Trophoblast cell (in vitro differentiated cells and primary cell): ENCODE data around the gene ATF7IP. TPM values are rescaled to one million over a fixed set of nuclear protein-coding genes. Genes with fewer than 3 reads are reported as not detected.
A peak's percentile ranks its signal among the peaks of the same experiment; 100 is the strongest.
"Not testable (repeated sequence)": the region's sequence is repeated elsewhere in the genome, so short reads cannot be mapped to it uniquely, and the experiment has no call there.

ENCODE experiments used
- DNase-seq, 2 donors: peaks; one replicate each; pipeline ENCODE4 v3.0.0-alpha.2; 2016
- H2AFZ ChIP-seq: 2 replicates; pipeline ENCODE4 v1.6.1; 2013; ENCODE audit warnings: low read length, moderate library complexity, mild to moderate bottlenecking; ENCODE audit not compliant: insufficient read depth, poor library complexity
- H2AK5ac ChIP-seq: 2 replicates; pipeline ENCODE4 v1.6.1; 2013; ENCODE audit warnings: mild to moderate bottlenecking, low read length
- H2BK120ac ChIP-seq: 2 replicates; pipeline ENCODE4 v1.6.1; 2013; ENCODE audit warnings: low read length, mild to moderate bottlenecking, moderate library complexity; ENCODE audit not compliant: insufficient read depth, poor library complexity
- H2BK12ac ChIP-seq: 2 replicates; pipeline ENCODE4 v1.6.1; 2013; ENCODE audit warnings: mild to moderate bottlenecking, low read length, moderate library complexity
- H2BK5ac ChIP-seq: 2 replicates; pipeline ENCODE4 v1.6.1; 2013; ENCODE audit warnings: low read length, low read depth, moderate library complexity, mild to moderate bottlenecking; ENCODE audit not compliant: poor library complexity
- H3K14ac ChIP-seq: 2 replicates; pipeline ENCODE4 v1.6.1; 2013; ENCODE audit warnings: mild to moderate bottlenecking, low read length
- H3K18ac ChIP-seq: 2 replicates; pipeline ENCODE4 v1.6.1; 2013; ENCODE audit warnings: mild to moderate bottlenecking, low read length
- H3K23ac ChIP-seq: 2 replicates; pipeline ENCODE4 v1.6.1; 2013; ENCODE audit warnings: low read length
- H3K27ac ChIP-seq: 2 replicates; pipeline ENCODE4 v1.5.1; 2013; ENCODE audit warnings: low read depth, mild to moderate bottlenecking, inconsistent platforms, low read length, moderate library complexity
- H3K27me3 ChIP-seq: 2 replicates; pipeline ENCODE4 v1.6.1; 2013; ENCODE audit warnings: inconsistent platforms, mild to moderate bottlenecking, low read length, moderate library complexity; ENCODE audit not compliant: insufficient read depth
- H3K36me3 ChIP-seq, 2 experiments: 1 replicate in 1 of 2; 2 replicates in 1 of 2; pipeline ENCODE4 v1.6.1; 2013; ENCODE audit warnings: low read length in 2 of 2, mild to moderate bottlenecking in 2 of 2, moderate library complexity in 1 of 2; ENCODE audit not compliant: insufficient read depth in 2 of 2, control insufficient read depth in 1 of 2
- H3K4ac ChIP-seq: 2 replicates; pipeline ENCODE4 v1.6.1; 2013; ENCODE audit warnings: low read depth, mild to moderate bottlenecking, low read length, moderate library complexity
- H3K4me1 ChIP-seq, 2 experiments: 1 replicate in 1 of 2; 2 replicates in 1 of 2; pipeline ENCODE4 v1.6.1; 2013; ENCODE audit warnings: low read length in 2 of 2, mild to moderate bottlenecking in 2 of 2, moderate library complexity in 1 of 2; ENCODE audit not compliant: insufficient read depth in 2 of 2, control insufficient read depth in 1 of 2
- H3K4me2 ChIP-seq: 2 replicates; pipeline ENCODE4 v1.6.1; 2013; ENCODE audit warnings: inconsistent platforms, mild to moderate bottlenecking, low read length, moderate library complexity
- H3K4me3 ChIP-seq: 2 replicates; pipeline ENCODE4 v1.5.1; 2013; ENCODE audit warnings: mild to moderate bottlenecking, low read depth, low read length, inconsistent platforms
- H3K79me1 ChIP-seq: one replicate; pipeline ENCODE4 v1.6.1; 2013; ENCODE audit warnings: low read length
- H3K79me2 ChIP-seq: 2 replicates; pipeline ENCODE4 v1.6.1; 2013; ENCODE audit warnings: low read length, mild to moderate bottlenecking; ENCODE audit not compliant: control insufficient read depth, insufficient read depth, poor library complexity
- H3K9ac ChIP-seq: 2 replicates; pipeline ENCODE4 v1.6.1; 2013; ENCODE audit warnings: mild to moderate bottlenecking, low read length
- H3K9me3 ChIP-seq: 2 replicates; pipeline ENCODE4 v1.6.1; 2013; ENCODE audit warnings: low read depth, mild to moderate bottlenecking, control low read depth, inconsistent platforms, low read length; ENCODE audit not compliant: insufficient read depth
- H4K12ac ChIP-seq: 2 replicates; pipeline ENCODE4 v1.6.1; 2013; ENCODE audit warnings: low read depth, mild to moderate bottlenecking, low read length, moderate library complexity
- H4K8ac ChIP-seq: 2 replicates; pipeline ENCODE4 v1.6.1; 2013; ENCODE audit warnings: low read depth, mild to moderate bottlenecking, low read length, moderate library complexity
- H4K91ac ChIP-seq: one replicate; pipeline ENCODE4 v1.6.1; 2013; ENCODE audit warnings: low read depth, mild to moderate bottlenecking, low read length, moderate library complexity
- WGBS: extraction: QIAGEN DNeasy Blood & Tissue Kit; methylation state at CpG from one replicate; pipeline ENCODE4 v1.1.7; 2013; ENCODE audit warnings: missing lambda C conversion rate; ENCODE audit not compliant: insufficient read length, insufficient coverage; ENCODE audit errors: extremely low coverage; 5-methylcytosine and 5-hydroxymethylcytosine counted together
- polyA plus RNA-seq: library from polyadenylated mRNA; stranded (reverse); fragments of 200-250 nt; gene quantifications from 2 replicates; pipeline ENCODE4 v1.2.3, GENCODE V29; 2013

The ATF7IP gene, protein sequence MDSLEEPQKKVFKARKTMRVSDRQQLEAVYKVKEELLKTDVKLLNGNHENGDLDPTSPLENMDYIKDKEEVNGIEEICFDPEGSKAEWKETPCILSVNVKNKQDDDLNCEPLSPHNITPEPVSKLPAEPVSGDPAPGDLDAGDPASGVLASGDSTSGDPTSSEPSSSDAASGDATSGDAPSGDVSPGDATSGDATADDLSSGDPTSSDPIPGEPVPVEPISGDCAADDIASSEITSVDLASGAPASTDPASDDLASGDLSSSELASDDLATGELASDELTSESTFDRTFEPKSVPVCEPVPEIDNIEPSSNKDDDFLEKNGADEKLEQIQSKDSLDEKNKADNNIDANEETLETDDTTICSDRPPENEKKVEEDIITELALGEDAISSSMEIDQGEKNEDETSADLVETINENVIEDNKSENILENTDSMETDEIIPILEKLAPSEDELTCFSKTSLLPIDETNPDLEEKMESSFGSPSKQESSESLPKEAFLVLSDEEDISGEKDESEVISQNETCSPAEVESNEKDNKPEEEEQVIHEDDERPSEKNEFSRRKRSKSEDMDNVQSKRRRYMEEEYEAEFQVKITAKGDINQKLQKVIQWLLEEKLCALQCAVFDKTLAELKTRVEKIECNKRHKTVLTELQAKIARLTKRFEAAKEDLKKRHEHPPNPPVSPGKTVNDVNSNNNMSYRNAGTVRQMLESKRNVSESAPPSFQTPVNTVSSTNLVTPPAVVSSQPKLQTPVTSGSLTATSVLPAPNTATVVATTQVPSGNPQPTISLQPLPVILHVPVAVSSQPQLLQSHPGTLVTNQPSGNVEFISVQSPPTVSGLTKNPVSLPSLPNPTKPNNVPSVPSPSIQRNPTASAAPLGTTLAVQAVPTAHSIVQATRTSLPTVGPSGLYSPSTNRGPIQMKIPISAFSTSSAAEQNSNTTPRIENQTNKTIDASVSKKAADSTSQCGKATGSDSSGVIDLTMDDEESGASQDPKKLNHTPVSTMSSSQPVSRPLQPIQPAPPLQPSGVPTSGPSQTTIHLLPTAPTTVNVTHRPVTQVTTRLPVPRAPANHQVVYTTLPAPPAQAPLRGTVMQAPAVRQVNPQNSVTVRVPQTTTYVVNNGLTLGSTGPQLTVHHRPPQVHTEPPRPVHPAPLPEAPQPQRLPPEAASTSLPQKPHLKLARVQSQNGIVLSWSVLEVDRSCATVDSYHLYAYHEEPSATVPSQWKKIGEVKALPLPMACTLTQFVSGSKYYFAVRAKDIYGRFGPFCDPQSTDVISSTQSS
- polyA plus RNA-seq: 39.5 and 42.7 TPM in 2 replicates

DNA sequence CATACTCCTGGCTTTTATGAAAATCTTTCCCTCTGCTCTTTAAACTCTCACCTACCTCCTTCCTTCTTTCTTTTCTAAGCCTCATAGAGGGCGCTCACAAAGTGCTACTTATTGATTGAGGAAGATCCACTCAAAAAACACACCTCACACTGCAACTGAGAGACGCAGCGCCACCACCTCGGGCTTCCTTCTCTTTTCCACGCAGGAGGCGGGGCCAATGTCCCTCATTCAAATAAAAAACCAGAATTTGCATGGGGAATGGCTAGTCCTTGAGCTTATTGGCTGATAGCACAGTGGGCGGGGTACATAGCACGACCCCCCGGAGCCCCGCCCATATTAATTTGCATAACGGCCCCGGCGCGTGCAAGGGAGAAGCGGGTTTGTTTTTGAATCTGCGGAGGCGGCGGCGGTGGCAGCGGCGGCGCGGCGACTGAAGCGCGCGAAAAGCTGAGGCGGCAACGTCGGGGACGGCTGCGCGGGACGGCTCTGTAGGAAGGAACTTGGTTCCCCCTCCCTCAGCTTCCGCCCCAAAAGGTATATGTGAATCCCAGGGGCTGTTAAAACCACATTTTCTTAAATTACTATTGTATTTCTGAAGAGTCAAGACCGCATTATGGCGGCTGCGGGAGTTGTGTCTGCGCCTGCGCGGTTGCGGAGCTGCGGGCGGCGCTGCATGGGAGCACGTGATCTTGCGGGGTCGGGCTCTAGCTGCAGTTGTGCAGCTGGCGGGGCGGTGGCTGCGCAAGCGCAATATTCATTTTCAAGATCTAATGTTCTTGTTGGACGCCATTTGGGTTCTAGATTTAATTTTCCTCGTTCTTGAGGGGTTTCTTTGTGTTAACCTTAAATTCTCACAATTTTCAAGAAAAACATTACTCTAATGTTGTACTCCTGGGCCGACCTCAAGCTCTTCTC is at the start of gene ATF7IP:
Gene ATF7IP, plus strand, starts transcription at position 389 of the 915 bp plus-strand sequence. CDS start 58,234 bp downstream, outside the sequence.
- peak within 1 kb of the TSS; percentile 67 for H3K4me2 ChIP-seq
- no CpG with 5 or more reads among the region's 55 CpGs for WGBS
- H3K36me3 ChIP-seq: peaks cover 3 to 4% of the 10 kb centered on the region in 2 experiments

DNA sequence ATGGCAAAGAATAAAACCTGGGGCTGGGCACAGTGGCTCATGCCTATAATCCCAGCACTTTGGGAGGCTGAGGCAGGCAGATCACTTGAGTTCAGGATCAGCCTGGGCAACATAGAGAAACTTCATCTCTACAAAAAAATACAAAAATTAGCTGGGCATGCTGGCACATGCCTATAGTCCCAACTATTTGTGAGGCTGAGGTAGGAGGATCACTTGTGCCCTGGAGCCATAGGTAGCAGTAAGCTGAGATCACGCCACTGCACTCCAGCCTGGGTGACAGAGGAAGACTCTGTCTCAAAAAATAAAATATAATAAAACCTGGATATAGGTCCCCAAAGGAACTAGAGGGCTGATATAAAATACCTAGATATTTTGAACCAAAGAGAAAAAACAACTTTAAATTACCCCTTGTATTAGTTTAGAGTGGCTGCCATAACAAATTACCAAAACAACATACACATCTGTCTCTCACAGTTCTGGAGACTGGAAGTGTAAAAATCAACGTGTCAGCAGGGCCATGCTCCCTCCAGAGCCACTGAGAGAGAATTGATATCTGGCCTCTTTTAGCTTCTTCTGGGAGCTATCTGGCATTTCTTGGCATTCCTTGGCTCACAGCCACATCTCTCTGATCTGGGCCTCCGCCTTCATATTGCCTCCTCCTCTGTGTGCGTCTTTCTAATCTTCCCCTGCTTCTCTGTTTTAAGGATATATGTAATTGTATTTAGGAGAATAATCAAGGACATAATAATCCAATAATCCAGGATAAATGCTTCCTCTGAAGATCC is 47.9 kb upstream of the ATF7IP start:
- Histone ChIP-seq H2AK5ac (no peak overlapping the region), H2BK5ac (peak overlapping the region; percentile 17), H3K36me3 (peaks cover 0 to 2% of the 10 kb centered on the region in 2 experiments), H3K4me3 (no peak overlapping the region), H3K27ac (no peak overlapping the region), H3K4me1 (no peaks in the 10 kb centered on the region), H3K27me3 (no peaks in the 10 kb centered on the region), H3K4me2 (no peak overlapping the region), H2BK120ac (no peak overlapping the region), H3K18ac (no peak overlapping the region), H3K9ac (no peak overlapping the region), H3K23ac (no peak overlapping the region), H3K9me3 (no peaks in the 10 kb centered on the region), H3K4ac (no peak overlapping the region), H4K8ac (no peak overlapping the region), H2BK12ac (no peak overlapping the region), H2AFZ (no peak overlapping the region), H3K79me1 (no peaks in the 10 kb centered on the region), H4K12ac (no peak overlapping the region), H4K91ac (no peak overlapping the region), H3K14ac (no peak overlapping the region), H3K79me2 (no peaks in the 10 kb centered on the region)
- peak; percentile 35 to 60 for DNase-seq
- WGBS: no CpG with 5 or more reads among the region's 4 CpGs

More for the DNA sequence above, at the start of gene ATF7IP:
- peak within 1 kb of the TSS; percentile 84 for H3K4ac ChIP-seq
- no peaks in the 10 kb centered on the region for H3K9me3 ChIP-seq
- peak within 1 kb of the TSS; percentile 96 for H2BK5ac ChIP-seq
- H3K4me1 ChIP-seq: no peaks in the 10 kb centered on the region
- DNase-seq: peak; percentile 97 to 99
- peak within 1 kb of the TSS; percentile 81 for H3K4me3 ChIP-seq
- no peaks in the 10 kb centered on the region for H3K27me3 ChIP-seq
- peak within 1 kb of the TSS; percentile 95 for H4K8ac ChIP-seq
- peak within 1 kb of the TSS; percentile 94 for H4K12ac ChIP-seq
- H3K18ac ChIP-seq: peak within 1 kb of the TSS; percentile 97
- peak within 1 kb of the TSS; percentile 98 for H4K91ac ChIP-seq
- peak within 1 kb of the TSS; percentile 17 for H2BK12ac ChIP-seq
- H3K14ac ChIP-seq: peak within 1 kb of the TSS; percentile 96
- peak within 1 kb of the TSS; percentile 98 for H2BK120ac ChIP-seq
- H3K27ac ChIP-seq: peak within 1 kb of the TSS; percentile 93
- H3K23ac ChIP-seq: no peak within 1 kb of the TSS
- H2AFZ ChIP-seq: peak within 1 kb of the TSS; percentile 97
- no peak within 1 kb of the TSS for H3K9ac ChIP-seq
- H3K79me1 ChIP-seq: peaks cover 4% of the 10 kb centered on the region
- peaks cover 6% of the 10 kb centered on the region for H3K79me2 ChIP-seq
- peak within 1 kb of the TSS; percentile 79 for H2AK5ac ChIP-seq

DNA sequence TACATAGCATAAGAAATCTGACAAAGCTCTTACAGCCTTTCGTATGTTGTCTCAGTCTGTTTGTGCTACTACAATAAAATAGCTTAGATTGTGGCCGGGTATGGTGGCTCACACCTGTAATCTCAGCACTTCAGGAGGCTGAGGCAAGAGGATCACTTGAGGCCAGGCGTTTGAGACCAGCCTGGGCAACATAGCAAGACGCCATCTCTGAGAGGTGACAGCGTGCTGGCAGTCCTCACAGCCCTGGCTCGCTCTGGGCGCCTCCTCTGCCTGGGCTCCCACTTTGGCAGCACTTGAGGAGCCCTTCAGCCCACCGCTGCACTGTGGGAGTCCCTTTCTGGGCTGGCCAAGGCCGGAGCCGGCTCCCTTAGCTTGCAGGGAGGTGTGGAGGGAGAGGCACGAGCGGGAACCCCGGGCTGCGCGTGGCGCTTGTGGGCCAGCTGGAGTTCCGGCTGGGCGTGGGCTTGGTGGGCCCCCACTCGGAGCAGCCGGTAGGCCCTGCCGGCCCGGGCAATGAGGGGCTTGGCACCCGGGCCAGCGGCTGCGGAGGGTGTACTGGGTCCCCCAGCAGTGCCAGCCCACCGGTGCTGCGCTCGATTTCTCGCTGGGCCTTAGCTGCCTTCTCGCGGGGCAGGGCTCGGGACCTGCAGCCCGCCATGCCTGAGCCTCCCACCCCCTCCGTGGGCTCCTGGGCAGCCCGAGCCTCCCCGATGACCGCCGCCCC is 45.6 kb upstream of the ATF7IP start:
- not testable (repeated sequence) for H3K27ac ChIP-seq, H4K12ac ChIP-seq, H3K4me1 ChIP-seq, H4K8ac ChIP-seq, H3K4me2 ChIP-seq, H2BK12ac ChIP-seq, H2BK5ac ChIP-seq, H3K18ac ChIP-seq, H3K79me2 ChIP-seq, DNase-seq, H3K4me3 ChIP-seq, H3K9ac ChIP-seq, H3K79me1 ChIP-seq, H3K23ac ChIP-seq, H3K36me3 ChIP-seq, H2AK5ac ChIP-seq, H3K9me3 ChIP-seq, H2AFZ ChIP-seq, H3K4ac ChIP-seq, H4K91ac ChIP-seq, H2BK120ac ChIP-seq, H3K14ac ChIP-seq, H3K27me3 ChIP-seq
- no CpG with 5 or more reads among the region's 38 CpGs for WGBS
